NCI-H2171 (cell line): Measurements from ENCODE around the gene MMEL1.
A peak's percentile ranks its signal among the peaks of the same experiment; 100 is the strongest.

Source experiments
- DNase-seq: peaks from one replicate; lab custom pipeline; 2025; lab: John Stamatoyannopoulos, UW

MMEL1 gene

DNA sequence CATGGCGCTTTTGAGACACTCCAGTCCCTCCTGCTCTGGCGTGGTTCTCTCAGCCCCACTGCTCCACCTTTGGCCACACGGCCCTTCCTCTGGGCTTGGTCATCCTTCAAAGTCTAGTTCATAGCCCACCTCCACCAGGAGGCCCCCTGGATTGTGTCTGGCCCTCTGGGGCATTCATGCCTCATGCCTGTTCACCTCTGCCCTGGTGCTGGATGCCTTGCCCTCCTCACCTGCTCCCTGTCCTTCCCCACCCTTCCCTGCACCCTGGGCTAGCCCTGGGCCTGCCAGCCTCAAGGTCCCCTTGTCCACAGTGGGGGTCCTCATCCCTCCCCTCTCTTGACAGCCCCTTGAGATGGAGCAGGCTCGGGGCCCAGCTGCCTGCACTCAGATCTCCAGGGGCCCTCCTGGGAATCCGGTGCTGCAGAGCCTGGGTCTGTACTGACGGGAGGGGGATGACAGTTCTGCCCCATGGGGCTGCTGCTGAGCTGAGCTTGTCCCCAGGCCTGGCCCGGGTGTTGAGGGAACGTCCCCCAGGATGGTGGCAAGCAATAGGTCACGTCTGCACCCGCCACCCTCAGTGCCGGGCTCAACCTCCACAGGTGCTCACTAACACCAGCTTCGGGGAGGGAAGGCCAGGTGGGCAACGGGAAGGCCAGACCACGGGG is 27.8 kb downstream of the MMEL1 start:
- DNase-seq = no peak

GRCh38 chr1:2604156-2604843 is 28.5 kb downstream of the MMEL1 start:
- no peak for DNase-seq

- DNase-seq = no peak
Observed at GRCh38 chr1:2603521-2604155, 29.2 kb downstream of the MMEL1 start.

- no peak for DNase-seq
Observed at GRCh38 chr1:2602866-2603520, 29.8 kb downstream of the MMEL1 start.

DNA sequence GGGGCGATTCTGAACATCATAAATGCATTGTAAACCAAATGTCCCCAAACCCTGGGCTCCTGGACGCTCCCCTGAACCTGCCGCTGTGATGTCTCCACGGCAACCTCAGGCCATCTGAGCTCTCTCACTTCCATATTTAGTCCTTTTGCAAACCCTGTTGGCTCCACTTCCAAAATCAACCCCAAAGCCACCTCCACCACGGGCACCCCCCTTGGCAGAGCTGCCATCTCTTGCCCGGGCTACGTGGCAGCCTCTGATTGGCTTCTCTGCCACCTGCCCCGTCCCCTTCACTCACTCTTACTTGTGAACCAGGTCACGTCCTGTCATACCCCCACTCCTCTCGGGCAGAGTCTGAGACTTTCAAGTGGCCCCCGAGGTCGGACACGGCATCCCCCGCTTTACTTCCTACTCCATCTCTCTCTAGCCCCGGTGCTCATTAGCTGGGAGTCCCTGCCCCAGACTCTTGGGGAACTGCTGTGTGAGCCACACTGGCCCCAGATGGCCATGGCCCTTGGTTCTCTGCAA is 30.4 kb downstream of the MMEL1 start:
- DNase-seq = no peak

DNA sequence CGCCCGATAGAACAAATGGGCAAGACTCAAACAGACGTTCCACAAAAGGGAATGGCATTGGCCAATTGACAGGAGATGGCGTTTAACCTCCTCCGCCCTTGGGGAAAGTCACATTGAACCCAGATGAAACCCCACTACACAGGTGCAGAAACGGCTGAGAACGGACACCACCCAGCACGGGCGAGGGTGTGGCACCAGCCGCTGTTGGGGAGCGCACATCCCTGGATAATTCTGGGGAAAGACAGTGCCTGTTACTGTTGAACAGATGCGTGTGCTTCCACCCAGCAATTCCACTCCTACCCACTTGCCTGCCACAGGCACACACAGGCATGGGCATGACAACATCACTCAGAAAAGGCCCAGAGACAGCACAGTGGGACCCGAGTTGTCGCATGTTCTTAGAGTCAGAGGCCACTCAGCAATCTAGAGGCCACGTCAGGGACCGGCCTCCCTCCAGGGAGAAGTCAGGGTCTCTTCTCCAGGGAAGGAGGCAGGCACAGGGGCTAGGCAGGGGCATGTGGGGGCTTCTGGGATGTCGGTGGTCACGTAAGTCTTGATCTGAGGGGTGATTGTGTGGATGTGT is 31.0 kb downstream of the MMEL1 start:
- DNase-seq = no peak

DNA sequence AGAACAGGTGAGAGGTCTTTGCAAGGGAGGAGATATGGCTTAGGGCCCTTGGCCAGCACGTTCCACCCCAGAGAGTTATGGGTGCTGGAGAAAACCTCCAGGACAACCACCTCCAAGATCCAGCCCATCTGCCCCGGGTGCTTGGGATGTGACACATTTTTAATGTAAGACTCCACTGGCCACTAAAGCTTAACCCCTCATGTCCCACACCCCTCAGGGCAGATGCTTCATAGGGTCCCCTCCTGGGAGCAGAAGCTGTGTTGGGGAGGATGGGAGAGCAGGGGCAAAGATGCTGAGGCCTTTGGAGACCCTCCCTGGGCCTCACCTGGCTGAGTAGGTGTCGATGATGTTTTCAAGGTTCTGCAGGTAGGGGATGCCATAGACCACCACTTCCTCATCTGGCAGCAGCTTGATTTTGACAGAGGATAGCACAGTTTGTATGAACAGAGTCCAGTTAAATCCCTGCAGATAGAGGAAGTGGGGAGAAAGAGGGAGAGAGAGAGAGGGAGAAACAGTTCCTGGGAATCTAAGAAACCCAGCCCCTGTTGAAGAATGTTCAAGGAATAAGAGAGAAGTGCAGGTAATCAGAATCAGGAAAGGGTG is 34.4 kb downstream of the MMEL1 start:
- no peak for DNase-seq

- no peak for DNase-seq
Observed at GRCh38 chr1:2597441-2598328, 35.1 kb downstream of the MMEL1 start.

GRCh38 chr1:2596530-2597333 is 36.1 kb downstream of the MMEL1 start:
- DNase-seq = peak; percentile 66

GRCh38 chr1:2595812-2596529 is 36.8 kb downstream of the MMEL1 start:
- DNase-seq = no peak

GRCh38 chr1:2595261-2595811 is 37.5 kb downstream of the MMEL1 start:
- no peak for DNase-seq

DNA sequence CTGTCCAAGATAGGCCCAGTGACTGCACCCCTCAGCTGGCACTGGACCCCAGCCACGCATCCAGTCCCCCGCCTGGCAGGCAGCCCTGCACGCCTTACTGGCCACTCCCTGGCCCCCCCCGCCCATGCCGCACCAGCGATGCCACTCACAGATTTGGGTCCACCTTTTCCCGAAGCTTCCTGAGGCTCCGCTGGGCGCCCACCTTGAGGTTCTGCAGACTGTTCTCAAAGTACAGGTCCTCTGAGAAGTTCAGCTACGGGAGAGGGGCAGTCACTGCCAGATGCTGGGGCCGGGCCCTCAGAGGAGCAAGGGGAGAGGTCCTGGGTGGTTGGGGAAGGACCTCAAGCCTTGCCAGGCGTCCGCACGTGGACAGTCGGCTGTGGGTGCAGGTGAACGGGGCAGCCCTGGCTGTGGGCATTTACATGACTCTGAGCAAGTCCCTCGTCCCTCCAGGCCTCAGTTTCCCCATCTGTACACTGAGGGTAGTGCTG is 38.1 kb downstream of the MMEL1 start:
- no peak for DNase-seq

DNA sequence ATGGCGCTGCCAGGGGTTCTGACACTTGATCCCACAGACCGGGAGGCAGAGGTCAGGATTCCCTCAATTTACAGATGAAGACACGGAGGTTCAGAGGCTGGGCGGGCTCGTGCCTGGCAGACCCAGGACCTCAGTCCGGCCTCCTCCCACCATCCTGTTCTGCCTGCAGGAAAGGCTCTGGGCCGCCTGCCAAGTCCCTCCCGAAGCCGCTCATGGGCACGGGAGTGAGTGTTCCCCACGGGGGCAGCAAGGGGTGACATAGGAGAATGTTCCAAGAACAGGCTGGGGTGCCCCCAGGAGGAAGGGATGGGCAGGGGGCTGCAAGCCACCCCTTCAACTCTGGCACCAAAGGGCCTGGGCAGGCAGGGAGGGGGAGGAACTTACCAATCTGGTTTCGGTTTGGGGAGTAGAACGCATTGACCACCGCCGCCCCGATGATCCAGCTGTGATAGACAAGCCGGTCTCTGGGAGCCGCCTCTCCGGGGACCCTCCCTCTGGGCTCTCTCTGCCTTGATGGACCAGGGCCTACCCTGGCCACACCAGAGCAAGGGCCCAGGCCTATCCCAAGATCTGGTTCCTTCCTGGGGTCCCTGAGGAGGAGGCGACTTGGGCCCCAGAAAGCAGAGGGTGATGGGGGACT is 38.7 kb downstream of the MMEL1 start:
- DNase-seq = peak; percentile 29

DNA sequence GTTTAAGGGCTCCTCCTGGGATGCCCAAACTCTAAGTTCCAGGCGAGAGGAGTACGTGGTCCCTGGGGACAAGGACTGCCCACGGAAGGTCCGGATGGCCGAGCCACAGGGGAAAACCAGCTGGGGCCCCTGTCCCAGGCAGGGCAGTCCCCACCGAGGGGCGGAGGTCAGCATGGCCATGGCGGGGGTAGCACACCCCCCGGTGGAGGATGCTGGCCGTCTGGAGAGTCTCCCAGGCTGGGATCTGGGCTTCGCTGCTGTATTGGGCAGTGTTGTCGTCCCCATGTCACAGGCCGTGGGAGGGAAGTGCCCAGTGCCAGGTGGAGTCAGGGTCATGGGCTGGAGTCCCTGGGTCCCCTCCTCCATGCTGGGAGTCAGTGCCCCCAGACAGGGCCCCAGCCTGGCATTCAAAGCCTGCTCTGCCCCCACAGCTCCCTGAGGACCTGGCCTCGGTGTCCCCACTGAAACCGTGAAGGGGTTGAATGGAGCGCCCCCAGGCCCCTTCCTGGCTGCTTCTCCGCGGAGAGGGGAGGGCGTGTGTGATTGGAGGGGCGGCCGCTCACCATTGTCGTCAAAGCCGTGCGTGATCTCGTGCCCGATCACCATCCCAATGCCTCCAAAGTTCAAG is 39.5 kb downstream of the MMEL1 start:
- DNase-seq = no peak

GRCh38 chr1:2592672-2593071 is 40.1 kb downstream of the MMEL1 start:
- no peak for DNase-seq

GRCh38 chr1:2591581-2592261 is 41.1 kb downstream of the MMEL1 start:
- no peak for DNase-seq

DNA sequence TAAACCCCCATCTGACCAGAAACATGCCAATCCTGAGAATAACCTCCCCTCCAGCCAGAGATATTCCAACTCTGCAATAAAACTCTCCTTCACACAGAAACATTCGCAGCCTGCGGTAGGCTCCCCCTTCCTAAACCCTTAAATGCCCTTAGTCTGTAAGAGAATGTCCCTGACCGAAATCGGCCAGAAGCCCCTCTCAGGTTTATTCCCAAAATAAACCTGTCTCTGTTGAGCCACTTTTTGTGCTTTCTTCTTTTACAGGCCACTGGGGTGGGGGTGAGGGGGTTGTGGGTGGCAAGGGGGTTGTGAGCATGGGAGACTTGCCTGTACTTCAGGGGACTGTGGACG is 41.6 kb downstream of the MMEL1 start:
- no peak for DNase-seq
